ENCODE data around the gene CENPX. TPM values are rescaled to one million over a fixed set of nuclear protein-coding genes. Genes with fewer than 3 reads are reported as not detected.

CENPX gene
- total and polyA plus RNA-seq, 2 of the 13 experiments (the other 11 are each of a cell fraction or from before 2014, with no cell fraction given): 92.7 to 170 TPM

DNA sequence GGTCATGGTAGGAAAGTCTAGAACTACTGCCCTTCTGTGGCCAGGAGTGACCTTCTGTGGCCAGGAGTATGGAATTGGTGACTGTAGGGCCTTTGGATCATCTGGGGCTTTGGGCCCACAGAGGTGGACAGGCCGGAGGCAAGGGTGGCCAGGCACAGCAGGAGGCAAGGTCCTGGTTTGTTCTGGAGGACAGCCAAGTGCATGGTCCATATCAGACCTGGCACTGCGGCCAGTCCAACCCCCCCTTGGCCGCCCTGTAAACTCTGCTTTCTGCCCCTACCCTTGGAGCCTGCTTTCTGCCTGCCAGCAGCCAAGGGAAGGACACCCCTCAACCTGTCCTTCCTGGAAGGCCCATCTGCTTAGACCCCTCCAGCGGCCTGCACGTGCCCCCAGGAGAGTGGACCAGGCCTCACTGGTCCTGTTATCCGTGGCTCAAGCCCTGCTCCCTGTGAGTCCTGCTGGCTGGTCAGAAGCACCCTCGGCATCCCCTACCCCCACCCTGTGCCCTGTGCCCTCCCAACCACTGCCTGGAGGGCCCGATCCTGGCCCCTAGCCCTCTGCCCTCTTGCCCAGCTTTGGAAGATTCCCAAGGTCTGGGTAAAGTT lies 17.1 kb upstream of the CENPX start (continued):
- TF ChIP-seq, protein P1, sequence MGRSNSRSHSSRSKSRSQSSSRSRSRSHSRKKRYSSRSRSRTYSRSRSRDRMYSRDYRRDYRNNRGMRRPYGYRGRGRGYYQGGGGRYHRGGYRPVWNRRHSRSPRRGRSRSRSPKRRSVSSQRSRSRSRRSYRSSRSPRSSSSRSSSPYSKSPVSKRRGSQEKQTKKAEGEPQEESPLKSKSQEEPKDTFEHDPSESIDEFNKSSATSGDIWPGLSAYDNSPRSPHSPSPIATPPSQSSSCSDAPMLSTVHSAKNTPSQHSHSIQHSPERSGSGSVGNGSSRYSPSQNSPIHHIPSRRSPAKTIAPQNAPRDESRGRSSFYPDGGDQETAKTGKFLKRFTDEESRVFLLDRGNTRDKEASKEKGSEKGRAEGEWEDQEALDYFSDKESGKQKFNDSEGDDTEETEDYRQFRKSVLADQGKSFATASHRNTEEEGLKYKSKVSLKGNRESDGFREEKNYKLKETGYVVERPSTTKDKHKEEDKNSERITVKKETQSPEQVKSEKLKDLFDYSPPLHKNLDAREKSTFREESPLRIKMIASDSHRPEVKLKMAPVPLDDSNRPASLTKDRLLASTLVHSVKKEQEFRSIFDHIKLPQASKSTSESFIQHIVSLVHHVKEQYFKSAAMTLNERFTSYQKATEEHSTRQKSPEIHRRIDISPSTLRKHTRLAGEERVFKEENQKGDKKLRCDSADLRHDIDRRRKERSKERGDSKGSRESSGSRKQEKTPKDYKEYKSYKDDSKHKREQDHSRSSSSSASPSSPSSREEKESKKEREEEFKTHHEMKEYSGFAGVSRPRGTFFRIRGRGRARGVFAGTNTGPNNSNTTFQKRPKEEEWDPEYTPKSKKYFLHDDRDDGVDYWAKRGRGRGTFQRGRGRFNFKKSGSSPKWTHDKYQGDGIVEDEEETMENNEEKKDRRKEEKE (IDR thresholded peaks at IDR 0.05): no peak
- TF ChIP-seq ZNF331 (CRISPR knock-in tag; IDR thresholded peaks at IDR 0.05): 0 out of 2 replicates have a peak, but pooled peaks have one; percentile 21
- TF ChIP-seq ZNF709 (CRISPR knock-in tag; IDR thresholded peaks at IDR 0.05): no peak
- TF ChIP-seq, protein P2, sequence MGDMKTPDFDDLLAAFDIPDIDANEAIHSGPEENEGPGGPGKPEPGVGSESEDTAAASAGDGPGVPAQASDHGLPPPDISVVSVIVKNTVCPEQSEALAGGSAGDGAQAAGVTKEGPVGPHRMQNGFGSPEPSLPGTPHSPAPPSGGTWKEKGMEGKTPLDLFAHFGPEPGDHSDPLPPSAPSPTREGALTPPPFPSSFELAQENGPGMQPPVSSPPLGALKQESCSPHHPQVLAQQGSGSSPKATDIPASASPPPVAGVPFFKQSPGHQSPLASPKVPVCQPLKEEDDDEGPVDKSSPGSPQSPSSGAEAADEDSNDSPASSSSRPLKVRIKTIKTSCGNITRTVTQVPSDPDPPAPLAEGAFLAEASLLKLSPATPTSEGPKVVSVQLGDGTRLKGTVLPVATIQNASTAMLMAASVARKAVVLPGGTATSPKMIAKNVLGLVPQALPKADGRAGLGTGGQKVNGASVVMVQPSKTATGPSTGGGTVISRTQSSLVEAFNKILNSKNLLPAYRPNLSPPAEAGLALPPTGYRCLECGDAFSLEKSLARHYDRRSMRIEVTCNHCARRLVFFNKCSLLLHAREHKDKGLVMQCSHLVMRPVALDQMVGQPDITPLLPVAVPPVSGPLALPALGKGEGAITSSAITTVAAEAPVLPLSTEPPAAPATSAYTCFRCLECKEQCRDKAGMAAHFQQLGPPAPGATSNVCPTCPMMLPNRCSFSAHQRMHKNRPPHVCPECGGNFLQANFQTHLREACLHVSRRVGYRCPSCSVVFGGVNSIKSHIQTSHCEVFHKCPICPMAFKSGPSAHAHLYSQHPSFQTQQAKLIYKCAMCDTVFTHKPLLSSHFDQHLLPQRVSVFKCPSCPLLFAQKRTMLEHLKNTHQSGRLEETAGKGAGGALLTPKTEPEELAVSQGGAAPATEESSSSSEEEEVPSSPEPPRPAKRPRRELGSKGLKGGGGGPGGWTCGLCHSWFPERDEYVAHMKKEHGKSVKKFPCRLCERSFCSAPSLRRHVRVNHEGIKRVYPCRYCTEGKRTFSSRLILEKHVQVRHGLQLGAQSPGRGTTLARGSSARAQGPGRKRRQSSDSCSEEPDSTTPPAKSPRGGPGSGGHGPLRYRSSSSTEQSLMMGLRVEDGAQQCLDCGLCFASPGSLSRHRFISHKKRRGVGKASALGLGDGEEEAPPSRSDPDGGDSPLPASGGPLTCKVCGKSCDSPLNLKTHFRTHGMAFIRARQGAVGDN (CRISPR knock-in tag; IDR thresholded peaks at IDR 0.05): peak; percentile 90
- TF ChIP-seq ZNF251 (CRISPR knock-in tag; IDR thresholded peaks at IDR 0.05): no peak
- TF ChIP-seq PHF8 (CRISPR knock-in tag; IDR thresholded peaks at IDR 0.05): 0 out of 2 replicates have a peak, but pooled peaks have one; percentile 31
- TF ChIP-seq SALL1 (CRISPR knock-in tag; IDR thresholded peaks at IDR 0.05): peak; percentile 71
- TF ChIP-seq ARID2 (CRISPR knock-in tag; IDR thresholded peaks at IDR 0.05; ENCODE audit: borderline replicate concordance): no peak
- TF ChIP-seq, protein P3, sequence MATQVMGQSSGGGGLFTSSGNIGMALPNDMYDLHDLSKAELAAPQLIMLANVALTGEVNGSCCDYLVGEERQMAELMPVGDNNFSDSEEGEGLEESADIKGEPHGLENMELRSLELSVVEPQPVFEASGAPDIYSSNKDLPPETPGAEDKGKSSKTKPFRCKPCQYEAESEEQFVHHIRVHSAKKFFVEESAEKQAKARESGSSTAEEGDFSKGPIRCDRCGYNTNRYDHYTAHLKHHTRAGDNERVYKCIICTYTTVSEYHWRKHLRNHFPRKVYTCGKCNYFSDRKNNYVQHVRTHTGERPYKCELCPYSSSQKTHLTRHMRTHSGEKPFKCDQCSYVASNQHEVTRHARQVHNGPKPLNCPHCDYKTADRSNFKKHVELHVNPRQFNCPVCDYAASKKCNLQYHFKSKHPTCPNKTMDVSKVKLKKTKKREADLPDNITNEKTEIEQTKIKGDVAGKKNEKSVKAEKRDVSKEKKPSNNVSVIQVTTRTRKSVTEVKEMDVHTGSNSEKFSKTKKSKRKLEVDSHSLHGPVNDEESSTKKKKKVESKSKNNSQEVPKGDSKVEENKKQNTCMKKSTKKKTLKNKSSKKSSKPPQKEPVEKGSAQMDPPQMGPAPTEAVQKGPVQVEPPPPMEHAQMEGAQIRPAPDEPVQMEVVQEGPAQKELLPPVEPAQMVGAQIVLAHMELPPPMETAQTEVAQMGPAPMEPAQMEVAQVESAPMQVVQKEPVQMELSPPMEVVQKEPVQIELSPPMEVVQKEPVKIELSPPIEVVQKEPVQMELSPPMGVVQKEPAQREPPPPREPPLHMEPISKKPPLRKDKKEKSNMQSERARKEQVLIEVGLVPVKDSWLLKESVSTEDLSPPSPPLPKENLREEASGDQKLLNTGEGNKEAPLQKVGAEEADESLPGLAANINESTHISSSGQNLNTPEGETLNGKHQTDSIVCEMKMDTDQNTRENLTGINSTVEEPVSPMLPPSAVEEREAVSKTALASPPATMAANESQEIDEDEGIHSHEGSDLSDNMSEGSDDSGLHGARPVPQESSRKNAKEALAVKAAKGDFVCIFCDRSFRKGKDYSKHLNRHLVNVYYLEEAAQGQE (IDR thresholded peaks at IDR 0.05; ENCODE audit: borderline replicate concordance in 1 of 2, low read depth in 1 of 2, low read length in 2 of 2): no peak
- peak; percentile 56; the same call in 1 of the 2 replicates for TF ChIP-seq KDM5B (CRISPR knock-in tag; IDR thresholded peaks at IDR 0.05; ENCODE audit: borderline replicate concordance)
- peak; percentile 44; the same call in 1 of the 2 replicates for TF ChIP-seq SAP130 (CRISPR knock-in tag; IDR thresholded peaks at IDR 0.05; ENCODE audit: low read depth)
- peak; percentile 40; the same call in 1 of the 2 replicates for TF ChIP-seq ETV5 (CRISPR knock-in tag; IDR thresholded peaks at IDR 0.05; ENCODE audit: borderline replicate concordance)
- TF ChIP-seq, protein P4, sequence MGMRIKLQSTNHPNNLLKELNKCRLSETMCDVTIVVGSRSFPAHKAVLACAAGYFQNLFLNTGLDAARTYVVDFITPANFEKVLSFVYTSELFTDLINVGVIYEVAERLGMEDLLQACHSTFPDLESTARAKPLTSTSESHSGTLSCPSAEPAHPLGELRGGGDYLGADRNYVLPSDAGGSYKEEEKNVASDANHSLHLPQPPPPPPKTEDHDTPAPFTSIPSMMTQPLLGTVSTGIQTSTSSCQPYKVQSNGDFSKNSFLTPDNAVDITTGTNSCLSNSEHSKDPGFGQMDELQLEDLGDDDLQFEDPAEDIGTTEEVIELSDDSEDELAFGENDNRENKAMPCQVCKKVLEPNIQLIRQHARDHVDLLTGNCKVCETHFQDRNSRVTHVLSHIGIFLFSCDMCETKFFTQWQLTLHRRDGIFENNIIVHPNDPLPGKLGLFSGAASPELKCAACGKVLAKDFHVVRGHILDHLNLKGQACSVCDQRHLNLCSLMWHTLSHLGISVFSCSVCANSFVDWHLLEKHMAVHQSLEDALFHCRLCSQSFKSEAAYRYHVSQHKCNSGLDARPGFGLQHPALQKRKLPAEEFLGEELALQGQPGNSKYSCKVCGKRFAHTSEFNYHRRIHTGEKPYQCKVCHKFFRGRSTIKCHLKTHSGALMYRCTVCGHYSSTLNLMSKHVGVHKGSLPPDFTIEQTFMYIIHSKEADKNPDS (CRISPR knock-in tag; IDR thresholded peaks at IDR 0.05): 0 out of 2 replicates have a peak, but pooled peaks have one; percentile 44
- TF ChIP-seq PHF5A (CRISPR knock-in tag; IDR thresholded peaks at IDR 0.05; ENCODE audit: low read depth, unreplicated experiment): peak; percentile 52
- peak; percentile 78; the same call in 1 of the 2 replicates for TF ChIP-seq ZMYM2 (CRISPR knock-in tag; IDR thresholded peaks at IDR 0.05)
- TF ChIP-seq ZNF205 (CRISPR knock-in tag; IDR thresholded peaks at IDR 0.05): no peak

Measured in HepG2 (cell line).